Measurements from ENCODE around the gene PSMD9.

DNA sequence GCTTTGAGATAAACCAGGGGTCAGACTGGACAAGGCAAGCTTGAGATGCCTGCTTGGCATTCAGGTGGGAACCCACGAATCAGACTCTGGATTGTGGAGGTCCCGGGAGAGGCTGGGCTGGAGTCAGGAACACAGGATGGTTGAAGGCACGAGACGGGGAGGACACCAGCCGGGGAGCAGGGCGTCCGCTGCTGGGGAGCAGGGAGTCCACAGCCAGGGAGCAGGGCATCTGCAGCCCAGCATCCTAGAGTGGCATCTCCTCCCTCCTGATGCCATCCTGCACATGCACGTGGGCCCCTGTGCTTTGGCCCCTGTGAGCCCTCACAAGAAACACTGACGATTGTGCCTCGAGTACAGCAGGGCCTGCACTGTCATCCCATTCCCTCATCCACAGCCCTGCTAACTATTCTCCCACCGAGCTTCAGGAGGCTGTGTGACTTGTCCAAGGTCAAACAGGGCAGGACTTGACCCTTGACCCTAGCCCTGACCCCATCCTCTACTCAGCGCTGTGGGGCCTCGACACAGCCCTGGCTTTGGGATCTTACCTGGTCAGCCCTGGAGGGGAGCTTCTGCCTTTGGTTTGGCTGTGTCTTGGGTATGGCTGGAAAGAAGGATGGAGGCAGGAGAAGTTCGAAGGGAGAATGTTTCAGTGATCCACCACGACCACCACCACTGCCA, 74.9 kb downstream of the PSMD9 start:
- TF ChIP-seq YY1 (IDR thresholded peaks at IDR 0.05; ENCODE audit: insufficient read depth, insufficient read length), result no peak
- TF ChIP-seq ZNF274 (IDR thresholded peaks at IDR 0.05; ENCODE audit: low read depth, low read length), result no peak

Measured in NT2/D1 (cell line).